ENCODE data around the gene ZNF541.

- TF ChIP-seq SUZ12 (IDR thresholded peaks at IDR 0.05; ENCODE audit: extremely low read depth, insufficient read depth, insufficient read length) (no peak), ZNF274 (IDR thresholded peaks at IDR 0.05; ENCODE audit: low read depth, low read length) (no peak), YY1 (IDR thresholded peaks at IDR 0.05; ENCODE audit: insufficient read depth, insufficient read length) (no peak)
Measured at GRCh38 chr19:47603706-47604565, 31.0 kb upstream of the ZNF541 start.
